Psoas muscle (tissue), 8 donors: Measurements from ENCODE around the gene RASSF4. TPM values are rescaled to one million over a fixed set of nuclear protein-coding genes. Genes with fewer than 3 reads are reported as not detected.
"Not testable (repeated sequence)": the region's sequence is repeated elsewhere in the genome, so short reads cannot be mapped to it uniquely, and the experiment has no call there.

Experiments used
- ATAC-seq, 4 donors: fragments of 200-7000 bp; cut with Tn5 transposase; one replicate each; pipeline ENCODE4 v1.9.1; 2020; ENCODE audit warnings: moderate library complexity in 3 of 4, mild to moderate bottlenecking in 2 of 4
- DNase-seq, 2 donors: peaks; one replicate each; pipeline ENCODE4 v3.0.0-alpha.2; 2020
- H3K27ac ChIP-seq: fragments of 200-600 bp; one replicate; pipeline ENCODE4 v1.8.0; 2022
- H3K27me3 ChIP-seq, 3 donors: fragments of 200-600 bp in 1 of 3; one replicate each; pipeline versions ENCODE4 v1.6.1 to v1.8.0; 2013 to 2022; ENCODE audit warnings: low read length in 2 of 3, mild to moderate bottlenecking in 2 of 3, moderate library complexity in 1 of 3; ENCODE audit not compliant: insufficient read depth in 3 of 3
- H3K36me3 ChIP-seq, 2 donors: fragments of 200-600 bp in 1 of 2; one replicate each; pipeline versions ENCODE4 v1.6.1 to v1.8.0; 2013 to 2022; ENCODE audit warnings: low read depth in 1 of 2, mild to moderate bottlenecking in 1 of 2, moderate library complexity in 1 of 2; ENCODE audit not compliant: insufficient read depth in 1 of 2
- H3K4me1 ChIP-seq: fragments of 200-600 bp; one replicate; pipeline ENCODE4 v1.8.0; 2022
- H3K4me3 ChIP-seq: fragments of 200-600 bp; one replicate; pipeline ENCODE4 v1.8.0; 2022; ENCODE audit warnings: mild to moderate bottlenecking
- H3K9me3 ChIP-seq: fragments of 200-600 bp; one replicate; pipeline ENCODE4 v1.8.0; 2022
- WGBS, 3 donors: extraction: QIAGEN DNeasy Blood & Tissue Kit; methylation state at CpG; one replicate each; pipeline versions ENCODE4 v1.1.6 to v1.1.7; 2013; 5-methylcytosine and 5-hydroxymethylcytosine counted together
- intact Hi-C, 2 donors: fragments of 100-400 bp; cut with DNase I; formaldehyde crosslinking; loops; one replicate each; pipeline versions ENCODE4 v1.11.0 to v1.14.2; 2022
- polyA plus RNA-seq, 3 donors: library from polyadenylated mRNA; stranded (reverse); fragments of 200-250 nt; gene quantifications; one replicate each; pipeline ENCODE4 v1.2.3, GENCODE V29; 2013
- total RNA-seq, 4 donors: library from RNA; stranded (reverse); fragmentation: NEBNext Ultra II Directional in 2 of 4; extraction: Animal tissue kit (Norgen Biotek cat#: 25700) in 2 of 4; gene quantifications; one replicate each; pipeline versions ENCODE4 v1.2.1 to v1.2.4, GENCODE V29; 2021 to 2023
- TF ChIP-seq, protein P1 (sequence below): fragments of 200-600 bp; IDR thresholded peaks from one replicate; pipeline ENCODE4 v1.8.0; 2022; ENCODE audit warnings: antibody characterized with exemption
- donor health status: healthy with polysubstance abuse.
- donor health status: DM: no; HTN: no; CAD: no; lungs with moderate emphysema.
- donor health status: Bipolar disorder and iron deficiency.
- donor health status: healthy.
- donor health status: DM: yes; HTN: yes; CAD: no.
- donor health status: DM: no; HTN: no; CAD: no.
- donor health status: DM: no; HTN: no; CAD: no.
- donor health status: DM: yes; HTN: yes; CAD: no.

RASSF4 gene
- total and polyA plus RNA-seq, 7 donors = 11.1 to 44.0 (median 18.9) TPM

DNA sequence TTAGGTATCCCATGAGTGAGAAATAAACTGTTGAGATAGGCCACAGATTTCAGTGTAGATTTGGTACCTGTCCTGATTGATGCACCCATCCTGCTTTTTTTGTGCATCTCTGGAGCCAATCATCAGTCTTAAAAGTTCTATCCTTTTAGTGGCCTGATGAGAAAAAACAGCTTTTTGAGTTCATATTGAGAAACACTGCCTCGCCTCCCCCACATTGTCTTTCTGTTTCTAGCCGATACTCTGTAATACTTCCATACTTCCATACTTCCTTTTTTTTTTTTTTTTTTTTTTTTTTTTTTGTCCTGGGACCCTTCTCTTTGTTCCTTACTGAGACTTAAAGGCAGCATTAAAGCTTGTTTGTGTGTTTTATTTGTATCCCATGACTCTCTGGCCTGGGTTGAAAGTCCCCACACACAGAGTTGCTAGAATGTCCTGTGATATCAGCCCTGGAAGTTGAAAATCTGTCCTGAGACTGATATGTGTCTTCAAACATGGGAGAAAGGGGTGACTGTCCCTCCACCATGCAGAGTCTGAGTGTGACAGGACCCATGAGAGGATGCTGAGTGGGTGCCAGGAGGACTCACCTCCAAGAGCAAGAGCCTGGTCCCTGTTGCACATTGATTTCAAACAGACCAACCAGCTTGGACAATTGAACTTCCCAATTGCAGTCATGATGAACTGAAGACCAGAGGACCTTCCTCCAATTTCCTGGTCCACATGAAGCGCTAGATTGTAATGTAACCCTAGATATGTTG, 46.9 kb downstream of the RASSF4 start:
- intact Hi-C loops = loop anchor here (5.0 to 10.0 kb wide), 2 partner anchors 231 to 668 kb away; partner anchors contain the start of gene ZFAND4 (in 1 of the 2)
- WGBS, 3 donors = 89 to 96% (median 91%) methylated on average over 3 of the region's 3 CpGs

DNA sequence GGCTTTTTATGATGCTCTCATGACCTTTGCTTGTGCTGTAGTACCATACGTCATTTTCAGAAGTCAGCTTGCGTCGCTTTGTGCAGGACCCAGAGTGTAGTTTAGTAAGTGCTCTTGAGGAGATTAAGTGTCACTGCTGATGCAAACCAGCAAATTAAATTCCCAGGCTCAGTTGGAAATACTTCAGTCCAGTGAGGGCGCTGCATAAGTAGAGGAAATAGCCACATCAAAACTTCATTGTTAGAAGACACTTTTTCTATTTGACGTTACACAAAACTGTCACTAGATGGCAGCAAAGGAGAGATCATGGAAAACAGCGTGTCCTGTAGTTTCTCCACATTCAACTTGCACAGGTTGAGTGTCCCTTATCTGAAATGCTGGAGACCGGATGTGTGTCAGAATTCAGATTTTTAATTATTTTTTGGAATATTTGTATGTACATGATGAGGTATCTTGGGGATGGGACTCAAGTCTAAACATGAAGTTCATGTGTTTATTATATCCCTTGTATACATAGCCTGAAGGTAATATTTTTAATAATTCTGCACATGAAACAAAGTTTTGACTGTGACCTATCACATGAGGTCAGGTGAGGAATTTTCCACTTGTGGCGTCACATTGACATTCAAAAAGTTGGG, 49.0 kb downstream of the RASSF4 start:
- Histone ChIP-seq H3K4me1 (peaks cover 5% of the 10 kb centered on the region), H3K27ac (no peak overlapping the region), H3K36me3 (peaks cover 3 to 18% of the 10 kb centered on the region in 2 donors), H3K9me3 (no peaks in the 10 kb centered on the region), H3K27me3 (no peaks in the 10 kb centered on the region), H3K4me3 (no peak overlapping the region)
- intact Hi-C loops = loop anchor here (5.0 to 10.0 kb wide), 2 partner anchors 229 to 666 kb away; partner anchors contain the start of gene ZFAND4 (in 1 of the 2)
- ATAC-seq = peak; percentile 65 to 87 (median 78)
- DNase-seq = no peak
- WGBS, 3 donors = 12 to 16% (median 14%) methylated on average over 8 of the region's 8 CpGs
- TF ChIP-seq, protein P1, sequence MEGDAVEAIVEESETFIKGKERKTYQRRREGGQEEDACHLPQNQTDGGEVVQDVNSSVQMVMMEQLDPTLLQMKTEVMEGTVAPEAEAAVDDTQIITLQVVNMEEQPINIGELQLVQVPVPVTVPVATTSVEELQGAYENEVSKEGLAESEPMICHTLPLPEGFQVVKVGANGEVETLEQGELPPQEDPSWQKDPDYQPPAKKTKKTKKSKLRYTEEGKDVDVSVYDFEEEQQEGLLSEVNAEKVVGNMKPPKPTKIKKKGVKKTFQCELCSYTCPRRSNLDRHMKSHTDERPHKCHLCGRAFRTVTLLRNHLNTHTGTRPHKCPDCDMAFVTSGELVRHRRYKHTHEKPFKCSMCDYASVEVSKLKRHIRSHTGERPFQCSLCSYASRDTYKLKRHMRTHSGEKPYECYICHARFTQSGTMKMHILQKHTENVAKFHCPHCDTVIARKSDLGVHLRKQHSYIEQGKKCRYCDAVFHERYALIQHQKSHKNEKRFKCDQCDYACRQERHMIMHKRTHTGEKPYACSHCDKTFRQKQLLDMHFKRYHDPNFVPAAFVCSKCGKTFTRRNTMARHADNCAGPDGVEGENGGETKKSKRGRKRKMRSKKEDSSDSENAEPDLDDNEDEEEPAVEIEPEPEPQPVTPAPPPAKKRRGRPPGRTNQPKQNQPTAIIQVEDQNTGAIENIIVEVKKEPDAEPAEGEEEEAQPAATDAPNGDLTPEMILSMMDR = peak; percentile 82

More for the DNA sequence above, 46.9 kb downstream of the RASSF4 start:
- no peak for ATAC-seq
- no peak overlapping the region for H3K4me3 ChIP-seq
- peaks cover 5 to 23% of the 10 kb centered on the region in 2 donors for H3K36me3 ChIP-seq
- TF ChIP-seq, protein P1 = no peak
- DNase-seq = no peak
- no peak overlapping the region for H3K27ac ChIP-seq
- H3K27me3 ChIP-seq = no peaks in the 10 kb centered on the region
- no peaks in the 10 kb centered on the region for H3K9me3 ChIP-seq
- H3K4me1 ChIP-seq = peaks cover 19% of the 10 kb centered on the region

DNA sequence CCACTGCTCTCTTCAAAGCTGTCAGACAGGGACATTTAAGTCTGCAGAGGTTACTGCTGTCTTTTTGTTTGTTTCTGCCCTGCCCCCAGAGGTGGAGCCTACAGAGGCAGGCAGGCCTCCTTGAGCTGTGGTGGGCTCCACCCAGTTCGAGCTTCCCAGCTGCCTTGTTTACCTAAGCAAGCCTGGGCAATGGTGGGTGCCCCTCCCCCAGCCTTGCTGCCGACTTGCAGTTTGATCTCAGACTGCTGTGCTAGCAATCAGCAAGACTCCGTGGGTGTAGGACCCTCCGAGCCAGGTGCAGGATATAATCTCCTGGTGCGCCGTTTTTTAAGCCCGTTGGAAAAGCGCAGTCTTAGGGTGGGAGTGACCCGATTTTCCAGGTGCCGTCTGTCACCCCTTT, 55.0 kb downstream of the RASSF4 start:
- DNase-seq, H3K4me3 ChIP-seq, H3K27me3 ChIP-seq, ATAC-seq, H3K27ac ChIP-seq, H3K9me3 ChIP-seq, H3K36me3 ChIP-seq, H3K4me1 ChIP-seq, intact Hi-C loops: not testable (repeated sequence)
- WGBS, 3 donors = 82 to 92% (median 87%) methylated on average over 9 to 10 of the region's 10 CpGs

DNA sequence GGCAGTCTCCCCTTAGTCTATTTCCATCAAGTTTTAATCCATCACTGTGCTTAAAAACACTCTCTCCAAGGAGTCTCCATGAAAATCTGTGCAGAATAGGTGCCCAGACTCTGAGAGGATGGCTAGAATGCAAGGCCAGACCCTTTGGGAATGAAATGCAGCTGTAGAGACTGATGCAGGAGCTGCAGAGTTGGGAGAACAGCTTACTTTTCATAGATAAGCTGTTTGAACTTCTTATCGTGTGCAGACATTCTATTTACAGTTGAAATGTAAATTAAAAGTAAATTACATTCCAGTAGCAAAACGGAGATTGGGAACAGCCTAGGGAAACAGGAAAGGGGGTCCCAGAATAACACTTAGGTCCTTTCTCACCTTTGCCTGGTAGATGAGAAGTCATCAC, 56.0 kb downstream of the RASSF4 start:
- intact Hi-C loops = no loop called here
- 65 to 72% (median 68%) methylated on average over 2 of the region's 2 CpGs for WGBS, 3 donors

DNA sequence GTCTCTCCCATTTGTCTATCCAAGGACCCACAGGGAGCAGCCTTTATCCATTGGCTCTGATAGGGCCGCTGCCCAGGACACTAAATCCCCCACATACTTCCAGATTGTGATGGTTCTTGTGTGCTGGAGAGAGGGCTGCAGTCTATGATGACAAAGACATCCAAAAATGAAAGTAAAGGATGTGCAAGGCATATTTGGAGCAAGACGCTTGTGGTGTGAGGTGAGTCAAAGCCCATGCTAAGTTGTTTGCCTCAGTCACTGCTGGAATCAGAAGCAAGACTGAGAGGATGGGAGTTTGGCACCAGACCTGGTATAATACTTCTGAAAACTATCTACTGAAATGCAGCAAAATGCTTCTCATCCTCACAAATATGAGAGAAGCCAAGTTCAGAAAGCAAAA, 63.8 kb downstream of the RASSF4 start:
- ATAC-seq (no peak), DNase-seq (no peak)
- TF ChIP-seq, protein P1 = no peak
- Histone ChIP-seq H3K9me3 (peaks cover 18% of the 10 kb centered on the region), H3K27ac (no peak overlapping the region), H3K4me3 (no peak overlapping the region), H3K36me3 (no peaks in the 10 kb centered on the region), H3K27me3 (no peaks in the 10 kb centered on the region), H3K4me1 (no peaks in the 10 kb centered on the region)
- intact Hi-C loops = no loop called here
- 76 to 85% (median 77%) methylated on average over 2 of the region's 2 CpGs for WGBS, 3 donors

More for the DNA sequence above, 56.0 kb downstream of the RASSF4 start:
- TF ChIP-seq, protein P1 = no peak
- H3K27me3 ChIP-seq = no peaks in the 10 kb centered on the region
- H3K4me3 ChIP-seq = no peak overlapping the region
- H3K27ac ChIP-seq = no peak overlapping the region
- ATAC-seq = no peak
- H3K9me3 ChIP-seq = no peaks in the 10 kb centered on the region
- H3K36me3 ChIP-seq = no peaks in the 10 kb centered on the region
- no peaks in the 10 kb centered on the region for H3K4me1 ChIP-seq
- no peak for DNase-seq
